ENCODE results near the gene ZNF175.

GRCh38 chr19:51628153-51628939 is 57.3 kb downstream of the ZNF175 start:
- TF ChIP-seq CTCF (IDR thresholded peaks at IDR 0.05) (no peak), POLR2A (IDR thresholded peaks at IDR 0.05) (no peak)
